Inflammatory macrophage treated with lipopolysaccharide for 1 hour (primary cell): ENCODE measurements around the gene MACROD1.

Experiments used
- DNase-seq, 2 donors: peaks; one replicate each; pipeline ENCODE4 v3.0.0-alpha.2; 2020 to 2022

The MACROD1 gene

DNA sequence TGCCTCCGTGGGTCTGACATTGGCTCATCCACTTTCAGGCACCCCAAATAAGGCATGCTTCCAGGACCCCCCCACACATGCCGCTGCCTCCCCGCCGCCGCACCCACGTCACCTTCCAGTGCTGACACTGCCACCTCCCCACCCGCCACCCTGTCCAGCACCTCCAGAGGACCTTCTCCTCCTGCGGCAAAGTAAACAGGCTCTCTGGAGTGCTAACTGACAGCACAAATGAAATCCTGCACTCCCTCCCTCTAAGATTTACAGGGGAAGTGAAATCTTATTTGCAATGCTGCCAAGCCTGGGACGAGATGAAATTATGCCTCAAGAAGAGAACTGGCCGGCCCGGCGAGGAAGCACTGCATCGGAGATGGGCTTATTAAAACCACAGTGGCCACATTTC is 35.3 kb downstream of the MACROD1 start:
- DNase-seq: no peak

DNA sequence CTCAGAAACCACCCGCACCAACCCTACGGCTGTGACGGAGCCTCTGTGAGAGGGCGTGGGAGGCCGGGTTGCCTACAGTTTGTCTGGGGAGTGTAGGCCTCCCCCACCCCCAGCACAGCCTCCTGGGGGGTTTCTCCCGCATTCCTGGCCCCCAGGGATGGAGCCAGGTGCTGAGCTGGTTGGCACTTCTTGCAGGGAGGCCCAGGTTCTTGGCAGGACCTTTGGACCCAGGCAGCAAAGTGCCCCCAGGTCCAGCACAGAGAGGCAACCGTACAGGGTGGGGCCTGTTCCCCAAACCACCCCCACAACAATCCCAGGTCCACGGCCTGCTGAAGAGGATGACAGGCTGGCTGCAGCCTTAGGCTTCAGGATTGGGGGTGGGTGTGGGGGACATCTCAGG is 36.5 kb downstream of the MACROD1 start:
- no peak for DNase-seq

DNA sequence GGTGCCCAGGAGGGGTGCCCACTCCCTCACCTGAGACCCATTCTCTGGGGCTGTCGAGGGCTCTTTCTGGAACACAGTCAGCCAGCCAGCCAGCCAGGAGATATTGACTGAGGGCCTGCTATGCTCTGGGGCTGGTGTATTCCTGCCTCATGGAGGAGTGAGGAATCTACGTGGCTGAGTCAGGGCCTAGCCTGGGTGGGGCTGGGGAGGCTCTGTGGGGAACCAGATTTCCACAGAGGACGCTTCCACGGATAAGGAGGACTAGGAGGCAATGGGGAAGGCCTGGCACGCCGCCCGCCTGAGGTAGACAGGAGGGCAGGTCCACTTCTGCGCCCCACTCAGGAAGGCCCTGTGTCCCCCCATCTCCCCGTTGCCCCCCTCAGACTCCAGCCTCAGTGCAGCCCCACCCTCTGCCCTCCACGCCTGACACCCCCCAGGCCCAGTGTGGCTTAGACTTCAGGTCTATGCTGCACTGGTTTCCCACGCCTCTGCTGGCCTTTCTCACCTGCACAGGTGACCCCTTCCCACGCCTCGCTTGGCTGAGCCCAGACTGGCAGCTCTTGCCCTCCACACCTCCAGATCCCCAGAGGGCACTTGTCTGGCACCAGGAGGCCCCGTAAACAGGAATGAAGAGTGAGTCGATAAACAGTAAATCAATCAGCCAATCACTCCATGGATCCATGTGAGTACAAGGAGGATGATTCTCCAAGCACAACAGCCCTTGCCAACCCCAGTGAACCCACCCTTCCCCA is 37.5 kb downstream of the MACROD1 start:
- no peak for DNase-seq

DNA sequence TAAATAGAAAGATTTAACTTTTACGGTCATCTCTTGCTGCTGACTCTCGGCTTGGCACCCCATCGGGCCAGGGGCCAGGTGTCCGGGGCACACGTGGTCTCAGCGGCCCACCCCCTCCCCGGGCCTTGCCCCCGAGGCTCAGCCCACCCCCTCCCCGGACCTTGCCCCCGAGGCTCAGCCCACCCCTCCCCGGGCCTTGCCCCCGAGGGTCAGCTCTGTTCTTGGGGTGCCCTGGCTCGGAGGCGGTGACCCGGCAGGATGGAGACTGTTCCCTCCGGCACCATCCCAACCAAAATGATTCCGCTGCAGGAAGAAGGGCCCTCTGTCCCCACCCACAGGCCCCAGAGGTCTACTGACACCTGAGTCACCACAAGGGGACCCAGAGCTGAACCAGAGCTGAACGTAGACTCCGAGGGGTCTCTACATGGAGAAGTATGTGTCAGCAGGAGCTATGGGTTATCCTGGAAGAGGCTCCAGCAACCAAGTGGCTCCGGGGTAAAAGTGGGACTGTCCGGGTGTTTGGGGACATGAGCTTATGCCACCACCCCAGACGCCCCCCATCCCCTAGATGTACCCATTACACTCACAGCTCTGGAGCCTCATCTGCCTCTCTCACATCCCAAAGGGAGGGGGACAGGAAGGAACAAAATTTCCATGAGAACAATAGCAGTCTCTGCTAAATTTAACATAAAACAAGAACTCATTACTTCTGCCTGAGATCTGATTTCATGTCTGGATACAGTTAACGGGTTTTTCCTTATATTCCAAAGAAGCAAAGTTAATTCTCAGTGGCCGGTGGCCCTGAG is 38.4 kb downstream of the MACROD1 start:
- no peak for DNase-seq

DNA sequence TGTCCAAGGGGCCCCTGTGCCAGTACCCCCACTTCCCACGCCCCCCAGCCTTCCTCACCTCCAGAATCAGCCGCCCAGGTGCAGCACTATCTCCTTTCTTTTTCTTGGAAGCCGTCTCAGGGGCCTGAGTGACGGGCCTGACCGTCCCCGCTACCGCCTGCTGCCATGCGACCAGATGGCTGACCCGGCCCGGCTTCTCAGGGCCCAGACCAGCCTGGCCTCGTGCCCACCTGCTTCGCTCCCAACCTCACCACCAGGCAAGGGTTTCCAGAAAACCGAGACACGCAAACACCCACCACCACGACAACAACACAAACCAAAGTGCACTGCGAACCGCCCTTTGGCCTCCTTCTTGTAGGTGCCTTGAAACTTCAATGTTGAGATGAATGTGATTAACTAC is 39.1 kb downstream of the MACROD1 start:
- no peak for DNase-seq

DNA sequence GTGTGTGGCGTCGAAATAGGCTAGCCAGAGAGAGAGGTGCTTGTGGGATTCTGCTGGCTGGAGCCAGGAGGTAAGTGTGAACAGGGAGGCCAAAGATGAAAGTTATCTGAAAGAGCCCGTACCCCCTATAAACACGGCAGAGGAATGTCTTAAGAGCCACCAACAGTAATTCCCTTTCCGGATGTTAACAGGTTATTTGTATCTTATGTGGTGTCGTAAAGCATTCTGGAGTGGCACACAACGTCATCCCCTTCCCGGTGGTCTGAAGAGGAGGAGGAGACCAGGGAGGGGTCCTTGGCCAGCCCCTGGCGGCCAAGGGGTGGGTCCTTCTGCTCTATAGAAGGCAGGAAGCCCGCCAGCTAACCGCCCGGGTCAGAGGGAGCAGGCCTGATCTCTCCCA is 39.5 kb downstream of the MACROD1 start:
- DNase-seq: no peak

DNA sequence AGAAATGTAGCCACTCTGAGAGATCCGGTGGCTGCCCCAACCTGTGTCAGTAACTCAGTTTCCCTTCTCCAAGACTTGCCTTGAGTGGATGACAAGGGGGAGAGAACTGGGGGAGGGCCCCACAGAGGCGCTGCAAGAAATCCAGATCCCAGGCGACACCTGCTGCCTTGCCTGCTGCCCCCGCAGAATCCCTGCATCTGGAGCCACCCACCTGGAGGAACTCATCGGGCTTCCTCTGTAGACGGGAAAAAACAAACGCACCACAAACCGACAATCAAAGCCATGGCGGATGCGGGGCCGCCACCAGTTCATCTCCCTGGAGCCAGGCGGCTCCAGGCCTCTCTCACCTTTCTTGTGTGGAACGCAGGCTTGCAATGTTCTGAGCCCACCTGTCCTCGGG is 40.2 kb downstream of the MACROD1 start:
- no peak for DNase-seq

DNA sequence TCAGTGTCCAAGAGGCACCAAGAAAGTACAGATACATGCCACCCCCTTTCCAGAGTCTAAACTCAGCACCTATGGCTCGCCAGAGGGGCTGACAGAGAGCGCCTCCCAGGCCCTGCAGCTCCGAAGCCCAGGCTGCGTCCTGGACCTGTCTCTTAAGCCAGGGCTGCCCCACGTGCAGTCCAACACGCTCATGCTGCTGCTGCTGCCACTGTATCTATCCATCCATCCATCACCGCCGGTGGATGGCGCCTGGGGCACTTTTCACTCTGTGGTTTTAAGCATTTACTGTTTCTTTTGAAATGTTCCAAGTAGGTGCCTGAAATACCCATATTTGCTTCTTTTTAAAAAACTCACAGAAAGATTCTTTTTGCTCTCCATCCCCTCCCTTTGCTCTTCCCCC is 41.8 kb downstream of the MACROD1 start:
- DNase-seq: no peak

DNA sequence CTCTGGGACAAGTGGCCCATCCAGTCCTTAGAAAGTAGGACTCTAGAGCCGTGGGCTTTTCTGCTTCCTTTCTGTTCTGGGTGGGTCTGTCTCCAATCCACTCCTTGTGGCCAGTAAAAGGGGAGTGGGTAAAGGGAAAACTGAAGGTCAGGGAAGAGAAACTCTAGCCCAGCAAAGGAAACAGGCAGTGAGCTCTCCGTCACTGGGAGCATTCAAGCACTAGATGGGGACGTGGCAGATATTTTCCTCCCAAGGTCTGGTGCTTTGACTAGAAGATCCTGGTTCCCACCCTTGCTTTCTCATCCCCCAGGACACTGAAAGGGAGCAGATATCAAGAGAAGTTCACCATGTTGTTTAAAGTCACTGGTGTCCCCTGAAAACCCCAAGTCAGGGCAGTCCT is 42.2 kb downstream of the MACROD1 start:
- no peak for DNase-seq

DNA sequence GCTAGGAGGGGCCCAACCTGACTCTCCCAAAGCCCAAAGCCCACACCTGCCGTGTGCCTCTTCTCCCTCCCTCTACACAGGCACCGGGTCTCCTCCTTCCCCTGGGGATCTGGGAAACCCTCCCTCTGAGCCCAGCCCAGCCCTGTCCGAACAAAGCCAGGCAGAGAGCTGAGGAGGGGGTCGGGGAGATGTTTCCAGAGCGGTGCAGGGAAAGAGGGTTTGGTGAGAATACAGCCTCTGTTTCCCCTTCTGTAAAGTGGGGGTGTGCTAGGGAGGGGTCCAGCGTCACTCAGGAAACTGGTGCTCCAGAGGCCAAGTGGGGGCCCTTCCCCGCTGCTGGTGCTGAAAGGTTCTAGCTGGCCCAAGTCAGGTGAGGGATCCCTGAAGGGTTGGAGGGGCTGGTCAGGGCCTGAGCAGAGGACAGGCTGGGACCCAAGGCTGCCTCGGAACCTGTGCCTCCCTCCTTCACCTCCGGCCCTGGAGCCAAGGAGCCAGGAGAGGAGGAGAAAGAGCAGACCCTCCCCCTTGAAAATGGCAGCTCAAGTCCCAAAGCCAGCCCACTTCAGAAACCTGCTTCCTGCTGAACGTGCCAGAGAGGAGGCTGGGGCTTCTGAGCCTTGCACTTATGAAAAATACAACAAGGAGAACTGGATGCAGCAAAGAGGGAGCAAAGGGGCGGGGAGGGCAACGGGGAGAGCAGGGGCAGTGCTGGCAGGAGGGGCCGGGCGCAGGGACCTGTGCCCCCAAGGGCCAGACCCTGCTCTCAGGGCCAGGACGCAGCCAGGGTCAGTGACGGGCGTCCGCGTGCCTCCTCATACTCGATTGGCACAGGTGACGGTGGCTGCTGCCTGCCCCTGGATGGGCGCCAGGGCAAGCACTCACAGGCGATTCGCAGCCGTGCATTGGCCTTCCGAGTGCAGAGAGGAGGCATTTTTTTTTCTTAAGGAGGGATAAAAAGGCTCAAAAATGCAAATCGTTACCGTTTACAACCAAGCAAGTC is 43.2 kb downstream of the MACROD1 start:
- DNase-seq: no peak

DNA sequence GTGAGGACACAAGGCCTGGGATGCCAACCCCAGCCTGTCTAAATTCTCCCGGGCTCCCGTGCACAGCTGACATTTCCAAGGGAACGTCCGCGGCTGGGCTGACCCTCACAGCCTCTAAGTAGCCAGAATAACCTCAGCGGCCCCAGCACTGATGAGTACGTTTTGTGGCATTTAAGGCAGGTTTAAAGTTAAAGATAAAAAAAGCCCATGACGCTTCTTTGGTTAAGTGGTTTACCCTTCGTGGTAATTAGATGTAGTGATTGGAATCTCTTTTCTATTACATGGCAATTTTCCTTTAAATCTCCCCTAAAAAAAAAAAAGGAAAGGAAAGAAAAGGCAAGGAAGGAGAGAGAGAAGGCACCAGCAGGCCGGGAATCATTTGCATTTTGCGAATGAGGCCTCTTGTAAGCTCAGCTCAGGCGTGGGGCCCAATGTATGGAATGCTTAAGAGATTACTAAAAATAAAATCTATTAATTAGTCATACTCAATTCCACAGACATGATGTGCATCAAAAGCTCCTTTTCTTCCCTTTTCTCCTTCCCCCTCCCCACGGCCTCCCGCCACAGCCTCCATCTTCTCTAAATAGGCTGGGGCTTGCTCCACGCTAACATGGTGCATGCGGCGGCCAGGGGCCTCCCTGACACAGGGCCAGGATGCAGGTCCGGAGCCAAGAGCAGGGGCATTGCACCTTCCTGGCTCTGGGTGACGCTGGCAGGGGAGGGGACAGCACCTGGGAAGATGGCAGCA is 44.1 kb downstream of the MACROD1 start:
- DNase-seq: no peak

DNA sequence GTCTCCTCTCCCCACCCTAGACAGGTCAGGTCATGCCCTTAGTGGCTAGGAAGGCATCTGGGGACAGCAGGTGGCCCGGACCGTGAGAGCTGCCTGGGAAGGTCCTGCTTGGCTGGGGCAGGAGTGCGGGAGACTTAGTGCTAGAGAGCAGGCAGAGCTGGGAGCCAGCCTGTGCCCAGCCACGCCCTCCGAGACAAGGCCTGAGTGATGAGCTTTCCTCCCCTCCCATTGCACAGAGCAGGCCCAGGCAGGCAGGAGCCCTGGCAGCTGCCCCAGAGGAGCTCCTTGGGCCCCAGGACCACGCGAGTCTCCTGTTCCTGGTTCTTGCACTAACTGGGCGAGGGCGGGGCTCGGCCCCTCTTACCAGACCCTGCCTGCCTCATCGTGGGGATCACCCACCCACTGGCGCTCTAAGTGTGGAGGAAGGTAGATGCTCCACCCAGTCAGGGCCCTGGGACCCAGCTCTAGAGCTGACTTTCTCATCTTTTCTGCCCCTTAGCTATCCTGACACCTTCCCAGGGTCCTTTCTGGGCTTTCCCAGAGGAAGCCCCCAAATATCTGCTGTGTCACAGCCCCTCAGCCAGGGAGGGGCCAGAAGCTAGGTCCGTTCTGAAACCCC is 44.9 kb downstream of the MACROD1 start:
- no peak for DNase-seq

DNA sequence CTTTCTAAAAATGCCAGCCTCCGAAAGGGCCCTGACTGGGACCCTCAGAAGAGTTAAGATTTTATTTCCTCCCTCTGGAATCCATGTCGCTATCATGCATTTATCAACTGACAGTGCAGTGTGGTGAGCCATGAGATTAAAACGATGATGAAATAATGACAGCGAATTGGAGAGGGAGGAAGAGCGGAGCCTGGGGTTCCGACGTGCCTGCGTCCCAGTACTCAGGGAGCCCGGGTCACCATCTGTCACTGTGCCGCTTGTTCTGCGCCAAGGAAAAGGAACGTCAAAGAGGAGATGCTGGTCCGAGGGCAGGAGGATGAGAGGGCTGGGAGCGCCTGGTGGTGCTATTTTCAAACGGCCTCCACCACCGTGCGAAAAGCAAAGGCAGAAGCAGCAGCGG is 46.2 kb downstream of the MACROD1 start:
- DNase-seq: no peak

DNA sequence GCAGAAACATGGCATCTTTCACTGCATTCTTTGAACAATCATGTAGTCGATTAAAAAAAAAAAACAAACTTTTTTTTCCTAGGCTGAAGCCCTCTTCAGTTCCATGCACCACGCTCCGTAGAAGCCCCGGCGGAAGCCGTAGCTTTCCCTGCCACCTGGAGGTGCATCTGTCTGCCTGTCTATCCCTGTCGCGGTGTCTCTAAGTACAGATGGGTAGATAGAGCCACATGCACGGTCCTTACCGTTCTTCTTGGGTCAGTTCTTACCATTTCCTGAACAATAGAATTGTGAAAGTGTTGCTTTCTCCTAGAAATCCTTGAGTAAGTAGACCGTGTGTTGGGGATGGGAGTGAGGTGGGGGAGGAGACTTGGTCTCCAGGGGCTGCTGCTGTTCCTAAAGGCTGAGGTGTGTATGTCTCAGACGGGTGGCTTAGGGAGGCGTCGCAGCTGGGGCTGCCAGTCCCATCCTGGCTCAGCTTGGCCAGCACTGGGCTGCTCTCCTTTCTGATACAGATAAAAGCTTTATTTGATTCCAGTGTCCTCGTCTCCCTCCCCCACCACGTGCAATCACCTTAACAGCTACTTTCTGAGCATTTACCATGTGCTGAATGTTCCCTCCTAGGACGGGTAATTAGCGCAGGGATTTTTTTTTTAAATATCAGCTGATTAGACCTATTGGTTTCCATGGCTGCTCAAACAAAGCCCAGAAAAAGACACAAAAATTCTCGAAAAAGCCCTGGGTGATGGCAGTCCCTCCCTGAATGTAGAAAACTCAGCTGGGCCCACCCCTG is 46.8 kb downstream of the MACROD1 start:
- no peak for DNase-seq

DNA sequence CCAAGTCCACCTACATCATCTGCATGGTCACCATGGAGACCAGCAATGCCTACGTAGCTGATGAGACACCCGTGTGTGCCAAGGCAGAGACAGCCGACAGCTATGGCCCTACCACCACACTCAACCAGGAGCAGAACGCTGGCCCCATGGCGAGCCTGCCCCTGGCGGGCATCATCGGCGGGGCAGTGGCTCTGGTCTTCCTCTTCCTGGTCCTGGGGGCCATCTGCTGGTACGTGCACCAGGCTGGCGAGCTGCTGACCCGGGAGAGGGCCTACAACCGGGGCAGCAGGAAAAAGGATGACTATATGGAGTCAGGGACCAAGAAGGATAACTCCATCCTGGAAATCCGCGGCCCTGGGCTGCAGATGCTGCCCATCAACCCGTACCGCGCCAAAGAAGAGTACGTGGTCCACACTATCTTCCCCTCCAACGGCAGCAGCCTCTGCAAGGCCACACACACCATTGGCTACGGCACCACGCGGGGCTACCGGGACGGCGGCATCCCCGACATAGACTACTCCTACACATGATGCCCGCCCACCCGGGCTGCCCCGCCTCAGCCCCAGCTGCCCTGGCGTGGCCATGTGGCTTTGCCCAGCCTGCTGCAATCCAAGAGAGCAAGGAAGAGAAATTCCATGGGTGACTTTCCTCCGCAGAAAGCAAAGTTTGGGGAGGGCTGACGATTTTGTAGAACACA is 48.0 kb downstream of the MACROD1 start:
- DNase-seq: no peak

DNA sequence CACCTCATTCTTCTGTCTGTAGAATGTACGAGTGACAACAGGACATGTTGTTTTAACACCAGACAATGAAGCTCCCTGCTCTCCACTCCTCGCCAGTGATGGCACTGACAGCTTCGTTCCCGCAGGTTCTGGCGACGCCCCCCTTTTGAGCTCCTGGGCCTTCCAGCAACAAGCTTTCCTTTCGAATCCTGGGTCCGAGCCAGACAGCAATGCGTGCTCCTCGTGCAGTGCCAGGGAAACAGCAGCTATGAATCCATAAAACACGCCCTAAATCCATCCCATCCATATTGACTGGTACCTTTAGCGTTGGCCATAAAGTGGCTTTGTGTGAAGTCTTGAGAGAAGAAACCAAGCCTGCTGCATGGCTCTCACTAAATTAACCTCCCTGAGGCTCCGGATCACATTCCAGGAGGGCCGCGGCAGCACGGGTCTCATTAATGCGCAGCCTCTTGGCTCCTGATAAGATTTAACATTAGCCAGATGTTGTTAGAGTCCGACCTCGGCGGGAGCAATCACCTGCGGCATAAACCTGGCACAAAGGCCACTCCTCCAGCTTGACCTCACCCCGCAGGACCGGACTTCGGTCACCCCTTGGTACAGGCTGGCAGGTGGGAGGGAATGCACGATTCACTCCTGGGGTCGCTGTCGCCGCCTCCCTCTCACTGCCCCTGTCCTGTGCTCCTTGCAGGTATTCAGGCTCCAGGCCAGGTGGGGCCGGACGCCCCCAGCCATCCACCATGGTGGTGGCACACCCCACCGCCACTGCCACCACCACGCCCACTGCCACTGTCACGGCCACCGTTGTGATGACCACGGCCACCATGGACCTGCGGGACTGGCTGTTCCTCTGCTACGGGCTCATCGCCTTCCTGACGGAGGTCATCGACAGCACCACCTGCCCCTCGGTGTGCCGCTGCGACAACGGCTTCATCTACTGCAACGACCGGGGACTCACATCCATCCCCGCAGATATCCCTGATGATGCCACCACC is 50.1 kb downstream of the MACROD1 start:
- DNase-seq: no peak

DNA sequence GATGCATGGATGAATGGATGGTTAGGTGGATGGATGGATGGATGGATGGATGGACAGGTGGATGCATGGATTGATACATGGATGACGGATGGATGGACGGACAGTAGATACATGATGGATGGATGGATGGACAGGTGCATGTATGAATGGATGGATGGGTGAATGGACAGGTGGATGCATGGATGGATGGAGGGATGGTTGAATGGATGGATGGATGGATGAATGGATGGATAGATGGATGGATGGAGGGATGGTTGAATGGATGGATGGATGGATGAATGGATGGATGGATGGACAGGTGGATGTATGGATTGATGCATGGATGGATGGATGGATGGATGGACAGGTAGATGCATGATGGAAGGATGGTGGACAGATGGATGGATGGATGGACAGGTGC is 51.7 kb downstream of the MACROD1 start:
- no peak for DNase-seq

DNA sequence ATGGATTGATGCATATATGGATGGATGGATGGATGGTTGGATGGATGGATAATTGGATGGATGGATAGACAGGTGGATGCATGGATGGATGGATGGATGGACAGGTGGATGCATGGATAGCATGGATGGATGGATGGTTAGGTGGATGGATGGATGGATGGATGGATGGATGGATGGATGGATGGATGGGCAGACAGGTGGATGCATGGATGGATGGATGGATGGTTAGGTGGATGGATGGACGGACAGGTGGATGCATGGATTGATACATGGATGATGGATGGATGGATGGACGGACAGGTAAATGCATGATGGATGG is 52.5 kb downstream of the MACROD1 start:
- DNase-seq: no peak

DNA sequence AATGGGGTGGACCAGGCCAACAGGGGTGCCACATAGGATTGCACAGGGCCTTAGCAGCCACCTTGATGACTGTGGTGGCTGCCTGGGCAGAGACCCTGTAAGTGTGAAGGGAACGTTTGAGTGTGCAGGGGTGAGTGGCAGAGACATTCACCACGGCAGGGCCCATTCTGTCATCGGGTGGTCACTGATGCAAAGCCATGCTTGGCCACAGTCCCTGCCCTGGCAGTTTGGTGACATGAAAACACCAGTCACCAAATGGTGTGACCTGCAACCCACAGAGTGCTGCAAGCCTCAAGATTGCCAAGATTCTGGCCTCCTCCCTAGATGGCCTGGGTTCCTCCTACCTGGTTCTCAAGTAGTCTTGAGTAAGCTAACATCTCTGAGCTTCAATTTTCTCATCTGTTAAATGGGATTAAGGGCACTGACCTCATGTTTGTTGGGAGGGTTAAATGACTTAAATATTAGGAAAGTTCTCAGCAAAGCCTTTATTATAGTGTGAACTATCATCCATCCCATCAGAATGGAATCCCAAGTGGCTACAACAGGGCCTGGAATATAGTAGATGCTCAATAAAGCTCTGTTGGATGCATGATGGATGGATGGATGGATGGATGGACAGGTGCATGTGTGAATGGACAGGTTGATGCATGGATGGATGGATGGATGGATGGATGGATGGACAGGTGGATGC is 53.0 kb downstream of the MACROD1 start:
- DNase-seq: no peak
